Duodenal mucosa (tissue), 2 donors: Measurements from ENCODE around the gene ATG2A.

Experiments
- H3K27ac ChIP-seq: one replicate; pipeline ENCODE4 v1.7.0; 2013; ENCODE audit warnings: low read depth, low read length
- H3K27me3 ChIP-seq, 2 donors: one replicate each; pipeline ENCODE4 v1.7.0; 2013; ENCODE audit warnings: low read length in 2 of 2, control low read depth in 1 of 2; ENCODE audit not compliant: insufficient read depth in 2 of 2, control insufficient read depth in 1 of 2
- H3K36me3 ChIP-seq, 2 donors: one replicate each; pipeline ENCODE4 v1.7.0; 2013; ENCODE audit warnings: low read length in 2 of 2, control low read depth in 1 of 2; ENCODE audit not compliant: insufficient read depth in 2 of 2, control insufficient read depth in 1 of 2
- H3K4me1 ChIP-seq, 2 donors: one replicate each; pipeline ENCODE4 v1.7.0; 2013; ENCODE audit warnings: low read length in 2 of 2, control low read depth in 1 of 2; ENCODE audit not compliant: insufficient read depth in 2 of 2, control insufficient read depth in 1 of 2
- H3K4me3 ChIP-seq, 2 donors: one replicate each; pipeline ENCODE4 v1.7.0; 2013; ENCODE audit warnings: low read length in 2 of 2, low read depth in 1 of 2
- H3K9ac ChIP-seq, 2 donors: one replicate each; pipeline ENCODE4 v1.7.0; 2013; ENCODE audit warnings: low read length in 2 of 2, low read depth in 1 of 2
- H3K9me3 ChIP-seq, 2 donors: one replicate each; pipeline ENCODE4 v1.7.0; 2013; ENCODE audit warnings: low read length in 2 of 2, control low read depth in 1 of 2; ENCODE audit not compliant: control insufficient read depth in 1 of 2

The ATG2A gene

GRCh38 chr11:64866173-64866491, 50.9 kb downstream of the ATG2A start:
- H3K36me3 ChIP-seq = peaks cover 0 to 21% of the 10 kb centered on the region in 2 donors
- H3K27ac ChIP-seq = no peak overlapping the region
- H3K9ac ChIP-seq = no peak overlapping the region
- H3K9me3 ChIP-seq = no peaks in the 10 kb centered on the region
- no peak overlapping the region for H3K4me3 ChIP-seq
- H3K27me3 ChIP-seq = no peaks in the 10 kb centered on the region
- H3K4me1 ChIP-seq = peaks cover 70 to 73% of the 10 kb centered on the region in 2 donors

- Histone ChIP-seq H3K9me3 (no peaks in the 10 kb centered on the region), H3K27me3 (no peaks in the 10 kb centered on the region), H3K36me3 (peaks cover 0 to 18% of the 10 kb centered on the region in 2 donors), H3K4me1 (peaks cover 66 to 70% of the 10 kb centered on the region in 2 donors), H3K27ac (peak overlapping the region; percentile 79), H3K9ac (peak overlapping the region; percentile 45 to 58), H3K4me3 (peak overlapping the region in 1 of 2 donors; percentile 13)
Observed at GRCh38 chr11:64865286-64866172, 51.5 kb downstream of the ATG2A start.

- Histone ChIP-seq H3K9ac (peak overlapping the region; percentile 45 to 63), H3K9me3 (no peaks in the 10 kb centered on the region), H3K27ac (peak overlapping the region; percentile 79), H3K27me3 (no peaks in the 10 kb centered on the region), H3K36me3 (peaks cover 0 to 25% of the 10 kb centered on the region in 2 donors), H3K4me1 (peaks cover 61 to 68% of the 10 kb centered on the region in 2 donors), H3K4me3 (peak overlapping the region; percentile 13 to 16)
Observed at GRCh38 chr11:64864473-64865285, 52.3 kb downstream of the ATG2A start.

GRCh38 chr11:64864135-64864472, 52.9 kb downstream of the ATG2A start:
- no peaks in the 10 kb centered on the region for H3K9me3 ChIP-seq
- H3K27ac ChIP-seq = peak overlapping the region; percentile 79
- peak overlapping the region; percentile 18 to 46 for H3K4me3 ChIP-seq
- H3K27me3 ChIP-seq = no peaks in the 10 kb centered on the region
- peak overlapping the region; percentile 45 to 63 for H3K9ac ChIP-seq
- H3K4me1 ChIP-seq = peaks cover 59 to 68% of the 10 kb centered on the region in 2 donors
- H3K36me3 ChIP-seq = peaks cover 0 to 30% of the 10 kb centered on the region in 2 donors

- Histone ChIP-seq H3K27ac (peak overlapping the region; percentile 79), H3K4me3 (peak overlapping the region; percentile 18 to 22), H3K36me3 (peaks cover 0 to 32% of the 10 kb centered on the region in 2 donors), H3K9ac (peak overlapping the region; percentile 45 to 63), H3K4me1 (peaks cover 62 to 68% of the 10 kb centered on the region in 2 donors), H3K27me3 (no peaks in the 10 kb centered on the region), H3K9me3 (no peaks in the 10 kb centered on the region)
Observed at GRCh38 chr11:64863391-64864060, 53.5 kb downstream of the ATG2A start.

- H3K36me3 ChIP-seq = peaks cover 0 to 29% of the 10 kb centered on the region in 2 donors
- peaks cover 61 to 68% of the 10 kb centered on the region in 2 donors for H3K4me1 ChIP-seq
- peak overlapping the region; percentile 61 for H3K27ac ChIP-seq
- peak overlapping the region; percentile 5 to 6 for H3K4me3 ChIP-seq
- no peaks in the 10 kb centered on the region for H3K27me3 ChIP-seq
- no peaks in the 10 kb centered on the region for H3K9me3 ChIP-seq
- H3K9ac ChIP-seq = peak overlapping the region; percentile 18 to 34
Observed at GRCh38 chr11:64862987-64863390, 54.0 kb downstream of the ATG2A start.

GRCh38 chr11:64861227-64861975, 55.6 kb downstream of the ATG2A start:
- Histone ChIP-seq H3K27ac (no peak overlapping the region), H3K27me3 (no peaks in the 10 kb centered on the region), H3K36me3 (peaks cover 0 to 37% of the 10 kb centered on the region in 2 donors), H3K4me3 (peak overlapping the region; percentile 11 to 21), H3K9me3 (no peaks in the 10 kb centered on the region), H3K4me1 (peaks cover 69 to 83% of the 10 kb centered on the region in 2 donors), H3K9ac (no peak overlapping the region)

GRCh38 chr11:64859542-64860414, 57.2 kb downstream of the ATG2A start:
- Histone ChIP-seq H3K4me3 (peak overlapping the region; percentile 40 to 47), H3K27ac (peak overlapping the region; percentile 72), H3K36me3 (peaks cover 0 to 38% of the 10 kb centered on the region in 2 donors), H3K9me3 (no peaks in the 10 kb centered on the region), H3K4me1 (peaks cover 78 to 85% of the 10 kb centered on the region in 2 donors), H3K9ac (peak overlapping the region; percentile 4 to 43), H3K27me3 (no peaks in the 10 kb centered on the region)
